ENCODE measurements around the gene MAN1A2. TPM values are rescaled to one million over a fixed set of nuclear protein-coding genes. Genes with fewer than 3 reads are reported as not detected.
A peak's percentile ranks its signal among the peaks of the same experiment; 100 is the strongest.
"Not testable (repeated sequence)": the region's sequence is repeated elsewhere in the genome, so short reads cannot be mapped to it uniquely, and the experiment has no call there.

Gene MAN1A2
- total RNA-seq, 1 donor from 2014 or later = 23.9 TPM

GRCh38 chr1:117342397-117342796 lies 24.9 kb upstream of the MAN1A2 start:
- no peak overlapping the region for H3K4me3 Mint-ChIP-seq

DNA sequence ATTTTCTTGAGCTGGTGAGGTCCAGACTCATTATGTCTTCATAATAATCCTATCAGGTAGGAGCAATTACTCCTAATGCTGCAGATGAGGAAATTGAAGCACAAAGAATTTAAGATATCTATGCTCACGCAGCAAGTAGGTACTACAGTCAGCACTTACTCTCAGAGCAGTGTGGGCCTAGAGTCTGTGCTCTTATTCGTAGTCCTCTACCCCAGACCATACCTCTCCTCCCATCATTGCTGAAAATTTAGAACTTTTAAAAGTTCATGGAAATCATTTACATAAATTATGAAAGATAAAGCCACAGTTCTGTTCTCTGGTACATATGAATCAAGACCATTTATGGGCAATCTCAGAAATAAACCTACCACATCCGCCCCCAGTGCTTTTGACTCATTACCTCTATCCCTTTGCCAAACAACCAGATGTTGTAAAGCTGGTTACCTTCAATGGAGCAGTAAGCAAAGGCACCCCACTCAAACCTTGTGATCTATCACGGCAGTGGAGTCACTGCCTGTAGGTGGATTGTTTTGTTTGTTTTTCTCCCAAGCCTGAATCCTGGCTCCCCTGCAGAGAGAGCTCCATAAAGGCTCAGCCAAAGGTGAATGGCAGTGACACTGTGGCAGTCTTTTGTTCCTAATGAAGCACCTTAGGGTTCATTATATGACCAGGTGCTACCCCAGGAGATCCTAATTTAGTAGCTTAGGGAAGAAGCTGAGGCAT lies 20.9 kb upstream of the MAN1A2 start:
- Mint-ChIP-seq H3K4me1 (peaks cover 12% of the 10 kb centered on the region), H3K27me3 (peaks cover 9% of the 10 kb centered on the region), H3K27ac (no peak overlapping the region), H3K9me3 (no peaks in the 10 kb centered on the region), H3K4me3 (no peak overlapping the region), H3K36me3 (ENCODE audit: low read depth) (no peaks in the 10 kb centered on the region)
- DNase-seq = no peak
- intact Hi-C loops (cut with micrococcal nuclease) = no loop called here

More at GRCh38 chr1:117342397-117342796, 24.9 kb upstream of the MAN1A2 start:
- Mint-ChIP-seq H3K4me1 (peaks cover 12% of the 10 kb centered on the region), H3K27ac (no peak overlapping the region), H3K9me3 (no peaks in the 10 kb centered on the region), H3K27me3 (no peaks in the 10 kb centered on the region), H3K36me3 (ENCODE audit: low read depth) (no peaks in the 10 kb centered on the region)
- DNase-seq = no peak
- intact Hi-C loops (cut with micrococcal nuclease) = no loop called here

DNA sequence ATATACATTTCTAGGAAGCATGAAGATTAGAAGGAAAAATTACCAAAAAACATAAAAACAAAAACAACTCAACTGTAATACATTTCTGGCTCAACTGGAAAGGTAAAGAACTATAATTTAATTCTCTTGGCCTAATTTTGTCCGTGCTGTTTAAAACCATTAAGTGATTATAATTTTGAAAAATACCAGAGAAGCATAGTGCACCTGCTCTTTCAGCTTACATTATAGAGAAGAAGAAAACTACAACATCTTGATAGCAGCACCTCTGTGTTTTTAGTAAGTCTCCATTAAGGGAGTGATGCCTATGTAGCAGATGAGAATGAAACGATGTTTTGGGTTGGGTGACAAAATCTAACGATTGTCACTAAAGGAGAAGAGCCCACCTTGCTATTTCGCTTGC lies 19.3 kb upstream of the MAN1A2 start:
- H3K36me3 Mint-ChIP-seq (ENCODE audit: low read depth) = no peaks in the 10 kb centered on the region
- no peaks in the 10 kb centered on the region for H3K9me3 Mint-ChIP-seq
- peaks cover 7% of the 10 kb centered on the region for H3K4me1 Mint-ChIP-seq
- no peak overlapping the region for H3K4me3 Mint-ChIP-seq
- no peak overlapping the region for H3K27ac Mint-ChIP-seq
- peaks cover 9% of the 10 kb centered on the region for H3K27me3 Mint-ChIP-seq
- DNase-seq = peak; percentile 16
- intact Hi-C loops (cut with micrococcal nuclease) = no loop called here

GRCh38 chr1:117352695-117353094 lies 14.6 kb upstream of the MAN1A2 start:
- H3K36me3 Mint-ChIP-seq (ENCODE audit: low read depth); H3K4me3 Mint-ChIP-seq; H3K9me3 Mint-ChIP-seq; H3K27ac Mint-ChIP-seq; H3K4me1 Mint-ChIP-seq; intact Hi-C loops (cut with micrococcal nuclease); DNase-seq: not testable (repeated sequence)
- peaks cover 12% of the 10 kb centered on the region for H3K27me3 Mint-ChIP-seq

DNA sequence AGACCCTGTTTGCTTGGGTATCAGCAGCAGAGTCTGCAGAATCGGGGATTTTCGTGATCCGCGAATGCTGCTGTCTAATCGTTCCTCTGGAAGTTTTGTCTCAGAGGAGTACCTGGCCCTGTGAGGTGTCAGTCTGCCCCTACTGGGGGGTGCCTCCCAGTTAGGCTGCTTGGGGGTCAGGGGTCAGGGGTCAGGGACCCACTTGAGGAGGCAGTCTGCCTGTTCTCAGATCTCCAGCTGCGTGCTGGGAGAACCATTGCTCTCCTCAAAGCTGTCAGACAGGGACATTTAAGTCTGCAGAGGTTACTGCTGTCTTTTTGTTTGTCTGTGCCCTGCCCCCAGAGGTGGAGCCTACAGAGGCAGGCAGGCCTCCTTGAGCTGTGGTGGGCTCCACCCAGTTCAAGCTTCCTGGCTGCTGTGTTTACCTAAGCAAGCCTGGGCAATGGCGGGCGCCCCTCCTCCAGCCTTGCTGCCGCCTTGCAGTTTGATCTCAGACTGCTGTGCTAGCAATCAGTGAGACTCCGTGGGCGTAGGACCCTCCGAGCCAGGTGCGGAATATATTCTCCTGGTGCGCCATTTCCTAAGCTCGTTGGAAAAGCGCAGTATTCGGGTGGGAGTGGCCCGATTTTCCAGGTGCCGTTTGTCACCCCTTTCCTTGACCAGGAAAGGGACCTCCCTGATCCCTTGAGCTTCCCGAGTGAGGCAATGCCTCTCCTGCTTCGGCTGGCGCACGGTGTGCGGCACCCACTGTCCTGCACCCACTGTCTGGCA lies 9.2 kb upstream of the MAN1A2 start:
- H3K27me3 Mint-ChIP-seq; H3K9me3 Mint-ChIP-seq; H3K4me3 Mint-ChIP-seq; intact Hi-C loops (cut with micrococcal nuclease); H3K36me3 Mint-ChIP-seq (ENCODE audit: low read depth); H3K27ac Mint-ChIP-seq: not testable (repeated sequence)
- DNase-seq = peak; percentile 72
- peaks cover 17% of the 10 kb centered on the region for H3K4me1 Mint-ChIP-seq

- H3K9me3 Mint-ChIP-seq; DNase-seq; H3K27me3 Mint-ChIP-seq; intact Hi-C loops (cut with micrococcal nuclease); H3K4me3 Mint-ChIP-seq; H3K36me3 Mint-ChIP-seq (ENCODE audit: low read depth); H3K27ac Mint-ChIP-seq: not testable (repeated sequence)
- H3K4me1 Mint-ChIP-seq = peaks cover 17% of the 10 kb centered on the region
Measured at GRCh38 chr1:117358604-117358887, 8.7 kb upstream of the MAN1A2 start.

DNA sequence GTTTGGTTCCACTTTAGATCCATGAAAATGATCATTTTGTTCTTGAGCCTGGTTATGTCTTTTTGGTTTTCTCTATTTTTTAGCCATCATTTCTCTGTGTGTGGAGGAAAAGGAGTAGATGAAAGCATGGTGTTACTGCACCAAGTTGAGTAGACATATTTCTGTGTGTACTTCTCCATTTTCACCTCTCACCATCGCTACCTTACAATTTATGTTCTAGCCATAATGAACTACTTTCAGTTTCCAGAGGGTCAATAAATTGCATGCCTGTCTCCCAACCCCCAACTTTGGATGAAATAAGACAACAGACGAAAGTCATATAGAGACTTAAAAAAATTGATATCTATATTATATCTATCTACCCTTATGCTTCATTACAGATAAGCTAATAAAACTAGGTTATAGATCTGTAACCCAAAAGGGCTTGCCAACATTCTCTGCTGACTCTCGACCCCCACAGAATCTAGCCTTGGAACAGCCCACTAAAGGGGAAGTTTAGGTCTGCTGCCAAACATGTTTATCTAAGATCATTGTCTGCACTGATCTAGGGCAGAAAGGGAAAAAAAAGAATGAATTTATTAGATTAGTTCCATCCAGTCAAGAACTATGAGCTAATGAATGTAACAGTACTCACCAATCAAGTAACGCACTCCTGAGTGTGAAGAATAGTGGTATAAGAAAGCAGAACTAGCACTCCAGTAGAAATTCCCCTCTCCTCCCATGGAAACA lies 7.5 kb upstream of the MAN1A2 start:
- Mint-ChIP-seq H3K36me3 (ENCODE audit: low read depth) (peaks cover 2% of the 10 kb centered on the region), H3K27ac (no peak overlapping the region), H3K9me3 (peaks cover 4% of the 10 kb centered on the region), H3K4me3 (peak overlapping the region; percentile 6), H3K27me3 (peaks cover 4% of the 10 kb centered on the region), H3K4me1 (peaks cover 17% of the 10 kb centered on the region)
- no peak for DNase-seq
- intact Hi-C loops (cut with micrococcal nuclease) = loop anchor here (10.0 kb wide), 1 partner anchor 785 kb away; the partner anchor contains the start of gene CD58

DNA sequence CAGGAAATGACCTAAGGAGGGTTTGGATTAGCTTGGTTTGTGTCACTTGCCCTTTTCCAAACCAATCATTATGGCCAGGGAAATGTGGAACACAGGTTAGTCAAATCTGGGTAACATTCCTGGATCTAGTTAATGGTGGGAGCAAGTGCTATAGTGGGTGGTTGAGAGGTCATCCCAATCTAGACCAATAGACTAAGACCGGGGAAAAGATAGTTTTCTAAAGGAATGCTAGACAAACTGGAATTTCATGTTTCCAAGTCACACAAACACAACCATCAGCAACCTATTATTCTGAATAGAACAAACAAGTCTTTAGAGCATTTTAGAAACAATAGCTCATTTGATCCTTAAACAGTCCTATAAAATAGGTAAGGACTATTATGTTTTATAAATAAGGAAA lies 4.3 kb upstream of the MAN1A2 start:
- H3K4me1 Mint-ChIP-seq = peaks cover 31% of the 10 kb centered on the region
- DNase-seq = no peak
- intact Hi-C loops (cut with micrococcal nuclease) = loop anchor here (10.0 kb wide), 1 partner anchor 788 kb away; the partner anchor contains the start of gene CD58
- no peak overlapping the region for H3K27ac Mint-ChIP-seq
- peaks cover 2% of the 10 kb centered on the region for H3K27me3 Mint-ChIP-seq
- H3K9me3 Mint-ChIP-seq = peaks cover 4% of the 10 kb centered on the region
- H3K36me3 Mint-ChIP-seq (ENCODE audit: low read depth) = peaks cover 3% of the 10 kb centered on the region
- H3K4me3 Mint-ChIP-seq = no peak overlapping the region

GRCh38 chr1:117363571-117364048 lies 3.6 kb upstream of the MAN1A2 start:
- intact Hi-C loops (cut with micrococcal nuclease) = loop anchor here (10.0 kb wide), 1 partner anchor 789 kb away; the partner anchor contains the start of gene CD58
- peaks cover 2% of the 10 kb centered on the region for H3K27me3 Mint-ChIP-seq
- peaks cover 3% of the 10 kb centered on the region for H3K36me3 Mint-ChIP-seq (ENCODE audit: low read depth)
- no peak overlapping the region for H3K4me3 Mint-ChIP-seq
- H3K9me3 Mint-ChIP-seq = peaks cover 4% of the 10 kb centered on the region
- peaks cover 34% of the 10 kb centered on the region for H3K4me1 Mint-ChIP-seq
- H3K27ac Mint-ChIP-seq = no peak overlapping the region
- DNase-seq = no peak

- intact Hi-C loops (cut with micrococcal nuclease) = loop anchor here (10.0 kb wide), 1 partner anchor 789 kb away; the partner anchor contains the start of gene CD58
- H3K27ac Mint-ChIP-seq = no peak overlapping the region
- DNase-seq = no peak
- peaks cover 36% of the 10 kb centered on the region for H3K4me1 Mint-ChIP-seq
- H3K36me3 Mint-ChIP-seq (ENCODE audit: low read depth) = peaks cover 1% of the 10 kb centered on the region
- H3K4me3 Mint-ChIP-seq = no peak overlapping the region
- H3K9me3 Mint-ChIP-seq = peaks cover under 1% of the 10 kb centered on the region
- no peaks in the 10 kb centered on the region for H3K27me3 Mint-ChIP-seq
Measured at GRCh38 chr1:117364240-117364639, 3.0 kb upstream of the MAN1A2 start.

DNA sequence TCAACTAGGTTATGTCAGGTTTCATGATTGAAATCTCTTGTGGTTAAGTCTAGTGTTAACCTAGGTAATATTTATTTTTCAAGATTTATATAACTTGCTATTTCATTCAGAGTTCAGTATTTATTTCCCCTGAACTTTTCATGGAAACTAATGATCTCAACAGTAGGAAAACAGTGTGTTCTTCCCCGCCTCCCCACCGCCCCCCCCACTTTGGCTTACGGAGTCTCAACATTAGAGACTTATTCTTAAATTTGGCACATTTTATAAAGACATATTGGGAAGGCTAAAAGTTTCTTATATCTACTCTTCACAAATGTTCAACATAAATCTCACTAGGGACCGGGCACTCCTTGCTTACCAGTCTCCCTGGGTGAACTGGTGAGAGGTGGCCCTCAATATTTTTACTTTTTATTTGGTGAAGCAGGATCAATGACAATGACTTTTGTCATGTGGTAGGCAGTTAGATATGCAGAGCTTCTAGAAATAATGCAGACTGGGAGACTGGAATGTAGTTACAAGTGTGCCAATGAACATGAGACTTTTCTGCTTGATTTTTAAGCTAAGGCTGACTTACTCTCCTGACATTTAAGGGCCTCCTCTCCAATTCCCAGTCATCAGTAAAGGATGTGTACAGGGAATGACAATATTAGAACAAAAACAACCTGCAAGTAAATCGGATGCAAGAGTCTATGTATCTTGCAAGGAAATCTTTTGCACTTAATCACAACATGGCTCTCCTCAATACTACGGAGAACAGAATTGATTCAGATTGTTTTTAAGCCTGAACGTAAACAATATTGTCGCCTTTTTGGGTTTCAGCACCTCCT lies 1.7 kb upstream of the MAN1A2 start:
- H3K4me3 Mint-ChIP-seq = peak overlapping the region; percentile 91
- H3K27me3 Mint-ChIP-seq = no peaks in the 10 kb centered on the region
- no peak for DNase-seq
- H3K9me3 Mint-ChIP-seq = no peaks in the 10 kb centered on the region
- H3K27ac Mint-ChIP-seq = peak overlapping the region; percentile 93
- peaks cover 35% of the 10 kb centered on the region for H3K4me1 Mint-ChIP-seq
- peaks cover 1% of the 10 kb centered on the region for H3K36me3 Mint-ChIP-seq (ENCODE audit: low read depth)
- intact Hi-C loops (cut with micrococcal nuclease) = loop anchor here (5.0 to 10.0 kb wide), 5 partner anchors 167 to 1777 kb away; partner anchors contain the start of genes CD58, TENT5C and WARS2

DNA sequence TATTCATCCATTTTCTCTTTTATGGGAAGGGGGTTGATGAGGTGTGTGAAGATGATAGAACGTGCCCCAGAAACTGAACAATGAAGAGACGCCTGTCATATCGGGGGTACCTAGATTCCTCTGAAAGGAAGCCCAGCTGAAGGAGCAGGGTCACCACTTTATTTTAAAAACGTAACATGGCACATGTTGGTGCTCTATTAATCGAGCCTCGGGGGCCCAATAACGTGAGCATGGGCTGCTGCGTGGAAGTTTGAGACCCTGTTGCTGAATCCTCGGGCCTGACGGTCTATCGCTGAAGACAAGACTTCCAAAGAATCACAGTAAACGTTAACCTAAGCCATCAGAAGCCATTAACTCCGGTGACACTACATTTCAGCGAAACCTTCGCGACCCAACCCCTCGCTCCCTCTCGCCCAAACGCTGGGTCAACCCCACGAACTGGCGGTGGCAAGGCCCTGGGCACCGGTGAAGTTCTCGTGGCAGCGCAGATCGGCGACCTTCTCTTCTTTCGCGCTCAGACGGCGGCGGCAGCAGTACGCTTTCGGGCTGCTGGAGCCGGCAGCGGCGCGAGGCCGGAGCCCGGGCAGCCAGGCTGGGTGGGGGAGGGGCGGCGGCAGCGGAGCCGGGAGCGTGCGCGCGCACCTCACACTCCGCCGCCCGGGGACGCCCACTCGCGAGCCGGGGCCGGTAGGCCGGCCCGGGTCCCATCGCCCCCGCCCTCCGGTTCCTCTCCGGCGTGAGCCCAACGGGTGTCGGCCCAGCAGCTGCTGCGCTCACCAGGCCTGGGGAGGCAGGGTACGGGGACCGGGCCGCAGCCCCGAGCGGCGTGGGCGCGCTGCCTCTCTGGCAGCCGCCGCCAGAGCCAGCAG lies 838 bp upstream of the MAN1A2 start:
- peak overlapping the region; percentile 93 for H3K4me3 Mint-ChIP-seq
- intact Hi-C loops (cut with micrococcal nuclease) = loop anchor here (1.0 to 10.0 kb wide), 6 partner anchors 166 to 1776 kb away; partner anchors contain the start of genes CD58, GDAP2, TENT5C and WARS2
- DNase-seq = peak; percentile 94
- H3K36me3 Mint-ChIP-seq (ENCODE audit: low read depth) = peaks cover 3% of the 10 kb centered on the region
- no peaks in the 10 kb centered on the region for H3K9me3 Mint-ChIP-seq
- H3K4me1 Mint-ChIP-seq = peaks cover 37% of the 10 kb centered on the region
- peak overlapping the region; percentile 93 for H3K27ac Mint-ChIP-seq
- H3K27me3 Mint-ChIP-seq = no peaks in the 10 kb centered on the region

All from activated CD4-positive, alpha-beta T cell treated with anti-CD3 and anti-CD28 coated beads, Interleukin-2, amount 10 ng/mL, durations not matched to agents 24 days and 14 days (primary cell).